Activated naive CD8-positive, alpha-beta T cell treated with anti-CD3 and anti-CD28 coated beads for 36 hours (primary cell): Measurements from ENCODE around the gene CDC14A. TPM values are rescaled to one million over a fixed set of nuclear protein-coding genes. Genes with fewer than 3 reads are reported as not detected.

Experiments used
- DNase-seq: peaks from one replicate; pipeline ENCODE4 v3.0.0; 2021
- H3K27ac Mint-ChIP-seq: one replicate; pipeline ENCODE4 v1.8.0; 2022; ENCODE audit warnings: mild to moderate bottlenecking, moderate library complexity, mixed read lengths
- H3K27me3 Mint-ChIP-seq: one replicate; pipeline ENCODE4 v1.8.0; 2022; ENCODE audit warnings: mild to moderate bottlenecking, mixed read lengths
- H3K36me3 Mint-ChIP-seq: one replicate; pipeline ENCODE4 v1.8.0; 2021; ENCODE audit warnings: mild to moderate bottlenecking, mixed read lengths
- H3K4me1 Mint-ChIP-seq: one replicate; pipeline ENCODE4 v1.8.0; 2021; ENCODE audit warnings: mixed read lengths
- H3K4me3 Mint-ChIP-seq: one replicate; pipeline ENCODE4 v1.8.0; 2022; ENCODE audit warnings: mild to moderate bottlenecking, moderate library complexity, mixed read lengths
- H3K9me3 Mint-ChIP-seq: one replicate; pipeline ENCODE4 v1.8.0; 2022; ENCODE audit warnings: mixed read lengths
- total RNA-seq, 2 experiments: library from RNA; stranded (reverse); gene quantifications; one replicate each; pipeline ENCODE4 v1.2.3, GENCODE V29; 2021

Gene CDC14A
- total RNA-seq, 2 experiments from 2014 or later: 9.5 to 11.2 TPM

DNA sequence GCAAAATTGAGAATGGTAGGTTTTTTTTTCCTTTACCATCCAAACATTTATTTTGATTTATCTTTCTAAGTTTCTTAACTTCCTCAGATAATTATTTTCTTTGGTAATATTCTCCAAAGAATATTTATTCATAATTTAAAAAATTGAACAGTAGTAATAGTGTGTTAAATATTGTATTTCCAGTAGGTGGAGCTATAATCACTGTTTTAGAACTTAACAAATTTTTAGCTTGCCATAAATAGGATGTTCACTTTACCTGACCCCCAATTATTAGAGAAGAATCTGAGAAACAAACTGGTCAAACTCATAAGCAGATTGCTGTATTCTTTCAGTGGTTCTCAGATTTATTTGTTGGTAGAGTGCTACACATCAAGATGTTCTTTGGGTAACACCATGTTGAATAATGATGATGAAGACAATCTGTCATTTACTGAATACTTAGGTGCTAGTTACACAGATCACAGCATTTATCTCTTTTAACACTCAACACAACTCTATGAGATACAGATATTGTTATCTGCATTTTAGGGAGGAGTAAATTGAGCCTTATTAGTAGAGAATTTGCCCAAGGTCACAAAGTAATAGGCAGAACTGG is 103.3 kb downstream of the CDC14A start:
- H3K9me3 Mint-ChIP-seq: no peaks in the 10 kb centered on the region
- no peaks in the 10 kb centered on the region for H3K27me3 Mint-ChIP-seq
- H3K4me3 Mint-ChIP-seq: no peak overlapping the region
- peaks cover 39% of the 10 kb centered on the region for H3K4me1 Mint-ChIP-seq
- H3K27ac Mint-ChIP-seq: no peak overlapping the region
- no peak for DNase-seq
- H3K36me3 Mint-ChIP-seq: peaks cover 10% of the 10 kb centered on the region

GRCh38 chr1:100456880-100457279 is 104.6 kb downstream of the CDC14A start:
- Mint-ChIP-seq H3K9me3 (no peaks in the 10 kb centered on the region), H3K27me3 (no peaks in the 10 kb centered on the region), H3K36me3 (peaks cover under 1% of the 10 kb centered on the region), H3K4me1 (peaks cover 35% of the 10 kb centered on the region), H3K4me3 (no peak overlapping the region), H3K27ac (no peak overlapping the region)
- DNase-seq: no peak

GRCh38 chr1:100457683-100458082 is 105.4 kb downstream of the CDC14A start:
- no peaks in the 10 kb centered on the region for H3K9me3 Mint-ChIP-seq
- H3K27me3 Mint-ChIP-seq: no peaks in the 10 kb centered on the region
- peaks cover 28% of the 10 kb centered on the region for H3K4me1 Mint-ChIP-seq
- no peak overlapping the region for H3K4me3 Mint-ChIP-seq
- no peak overlapping the region for H3K27ac Mint-ChIP-seq
- no peaks in the 10 kb centered on the region for H3K36me3 Mint-ChIP-seq
- no peak for DNase-seq

GRCh38 chr1:100458661-100459357 is 106.5 kb downstream of the CDC14A start:
- DNase-seq: no peak
- Mint-ChIP-seq H3K9me3 (no peaks in the 10 kb centered on the region), H3K27me3 (no peaks in the 10 kb centered on the region), H3K4me3 (no peak overlapping the region), H3K4me1 (peaks cover 29% of the 10 kb centered on the region), H3K36me3 (peaks cover 1% of the 10 kb centered on the region), H3K27ac (peak overlapping the region; percentile 50)

DNA sequence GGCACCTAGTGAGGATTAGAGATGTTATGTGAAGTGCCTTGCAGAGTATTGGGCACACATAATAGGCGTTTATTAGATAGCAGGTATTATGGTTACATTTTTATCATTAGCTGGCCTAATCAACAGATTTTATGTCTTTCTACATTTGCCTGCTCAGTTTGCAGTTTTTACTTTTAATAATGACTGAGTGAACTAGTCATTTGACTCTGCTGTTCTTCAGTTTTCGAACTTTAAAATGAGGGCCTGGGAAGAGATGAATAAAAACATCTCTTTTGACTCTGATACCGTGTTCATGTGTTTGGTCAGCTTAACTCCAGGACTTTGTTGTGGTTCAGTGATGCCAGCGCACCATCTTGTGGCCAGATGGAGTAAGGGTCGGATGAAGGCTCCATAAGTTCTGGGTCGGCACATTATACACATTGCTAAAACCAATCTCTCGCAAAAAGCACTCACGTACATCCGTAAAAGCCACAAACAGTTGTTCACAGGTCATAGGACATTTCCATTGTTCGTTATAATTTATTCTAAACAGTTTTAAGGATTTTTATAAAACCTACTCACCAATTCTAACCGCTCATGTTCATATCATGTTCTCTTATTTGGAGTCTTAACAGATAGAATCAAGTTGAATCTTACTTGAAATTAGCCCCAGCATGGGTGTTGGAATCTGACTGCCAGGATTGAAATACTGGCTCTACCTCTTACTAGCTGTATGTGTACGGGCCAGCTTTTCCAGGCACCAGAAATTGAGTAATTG is 107.2 kb downstream of the CDC14A start:
- no peak overlapping the region for H3K4me3 Mint-ChIP-seq
- H3K4me1 Mint-ChIP-seq: peaks cover 31% of the 10 kb centered on the region
- peak overlapping the region; percentile 14 for H3K27ac Mint-ChIP-seq
- H3K36me3 Mint-ChIP-seq: peaks cover 3% of the 10 kb centered on the region
- DNase-seq: peak; percentile 62
- no peaks in the 10 kb centered on the region for H3K27me3 Mint-ChIP-seq
- no peaks in the 10 kb centered on the region for H3K9me3 Mint-ChIP-seq

DNA sequence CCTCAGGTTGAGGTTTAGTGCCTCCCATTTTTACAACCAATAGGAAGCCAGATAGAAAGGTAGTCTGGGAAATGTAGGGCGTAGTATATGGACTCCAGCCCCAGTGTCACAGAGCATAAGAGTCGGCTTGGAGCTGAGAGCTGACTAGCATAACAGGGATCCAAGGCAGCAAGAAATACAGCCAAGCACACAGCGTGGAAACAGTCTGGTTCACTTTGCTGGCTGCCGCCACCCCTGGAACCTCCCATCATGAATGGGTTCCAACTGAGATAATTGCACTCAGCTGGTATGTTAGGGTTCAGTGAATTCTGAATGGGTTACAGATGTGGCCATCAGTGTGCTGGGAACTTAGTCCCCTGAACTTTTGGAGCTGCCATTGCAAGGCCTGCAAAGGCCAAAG is 108.9 kb downstream of the CDC14A start:
- no peak overlapping the region for H3K4me3 Mint-ChIP-seq
- peaks cover 3% of the 10 kb centered on the region for H3K36me3 Mint-ChIP-seq
- H3K9me3 Mint-ChIP-seq: no peaks in the 10 kb centered on the region
- no peak overlapping the region for H3K27ac Mint-ChIP-seq
- no peaks in the 10 kb centered on the region for H3K27me3 Mint-ChIP-seq
- no peak for DNase-seq
- peaks cover 28% of the 10 kb centered on the region for H3K4me1 Mint-ChIP-seq

GRCh38 chr1:100462326-100463025 is 110.2 kb downstream of the CDC14A start:
- Mint-ChIP-seq H3K27ac (no peak overlapping the region), H3K4me3 (no peak overlapping the region), H3K4me1 (peaks cover 30% of the 10 kb centered on the region), H3K36me3 (peaks cover 3% of the 10 kb centered on the region), H3K9me3 (no peaks in the 10 kb centered on the region), H3K27me3 (no peaks in the 10 kb centered on the region)
- DNase-seq: no peak

DNA sequence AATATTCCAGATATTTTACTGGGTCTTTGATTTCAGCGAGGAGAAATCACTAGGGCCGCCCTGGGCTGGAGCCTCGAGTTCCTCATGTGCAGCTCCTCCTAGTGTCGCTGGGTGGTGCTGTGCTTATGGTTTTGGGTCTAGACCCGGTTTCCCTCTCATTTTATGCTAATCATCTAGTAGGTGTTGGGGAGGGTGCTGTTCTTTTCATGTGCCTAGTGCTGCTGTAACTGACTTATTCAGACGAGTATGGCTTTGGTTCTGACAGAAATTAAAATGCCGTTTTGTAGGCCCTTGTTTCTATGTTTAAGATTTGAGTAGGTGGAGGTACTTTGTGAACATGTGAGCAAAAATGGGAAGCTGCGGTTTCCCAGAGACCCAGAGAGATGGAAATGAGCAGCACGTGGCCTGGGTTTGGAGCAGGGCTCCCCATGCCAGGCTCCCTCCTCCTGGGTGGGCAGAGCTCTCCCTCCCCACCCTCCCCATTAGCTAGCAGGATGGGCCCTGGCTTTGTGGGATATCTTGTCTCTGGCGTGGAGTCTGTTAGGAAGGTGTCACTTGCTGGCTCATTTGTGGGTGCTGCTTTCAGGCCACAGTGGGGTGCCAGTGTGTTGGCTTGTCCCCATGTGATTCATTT is 111.6 kb downstream of the CDC14A start:
- H3K4me1 Mint-ChIP-seq: peaks cover 27% of the 10 kb centered on the region
- no peaks in the 10 kb centered on the region for H3K27me3 Mint-ChIP-seq
- H3K4me3 Mint-ChIP-seq: peak overlapping the region; percentile 12
- H3K9me3 Mint-ChIP-seq: no peaks in the 10 kb centered on the region
- H3K27ac Mint-ChIP-seq: peak overlapping the region; percentile 77
- peaks cover 9% of the 10 kb centered on the region for H3K36me3 Mint-ChIP-seq
- DNase-seq: peak; percentile 56

DNA sequence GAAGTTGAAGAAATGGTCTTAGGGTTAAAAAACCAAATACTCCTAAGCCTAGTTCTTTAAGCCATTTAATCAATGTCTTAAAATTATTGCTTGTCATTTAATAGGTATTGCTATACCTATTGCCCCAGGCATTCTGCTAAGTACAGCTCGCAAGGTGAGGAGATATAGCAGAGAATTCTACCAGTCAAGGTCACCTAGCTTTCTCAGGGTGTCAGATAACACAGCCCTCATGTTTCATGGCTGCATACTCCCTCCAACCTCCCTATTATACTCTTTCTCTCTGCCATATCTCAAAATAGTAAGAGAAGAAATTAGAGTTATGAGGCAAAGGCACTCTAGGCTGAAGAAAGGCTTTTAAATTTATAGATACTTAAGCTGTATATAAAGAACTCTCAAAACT is 117.3 kb downstream of the CDC14A start:
- Mint-ChIP-seq H3K9me3 (no peaks in the 10 kb centered on the region), H3K4me3 (no peak overlapping the region), H3K27me3 (no peaks in the 10 kb centered on the region), H3K36me3 (peaks cover 12% of the 10 kb centered on the region), H3K27ac (no peak overlapping the region), H3K4me1 (peaks cover 18% of the 10 kb centered on the region)
- no peak for DNase-seq

- Mint-ChIP-seq H3K27ac (no peak overlapping the region), H3K4me3 (no peak overlapping the region), H3K4me1 (peaks cover 12% of the 10 kb centered on the region), H3K9me3 (no peaks in the 10 kb centered on the region), H3K36me3 (peaks cover 10% of the 10 kb centered on the region), H3K27me3 (no peaks in the 10 kb centered on the region)
- no peak for DNase-seq
These were observed 122.5 kb downstream of the CDC14A start for GRCh38 chr1:100474834-100475233.

GRCh38 chr1:100476735-100477290 is 124.5 kb downstream of the CDC14A start:
- Mint-ChIP-seq H3K4me1 (peaks cover 8% of the 10 kb centered on the region), H3K27me3 (no peaks in the 10 kb centered on the region), H3K9me3 (no peaks in the 10 kb centered on the region), H3K36me3 (peaks cover 21% of the 10 kb centered on the region), H3K4me3 (no peak overlapping the region), H3K27ac (no peak overlapping the region)
- DNase-seq: no peak

GRCh38 chr1:100478816-100479215 is 126.5 kb downstream of the CDC14A start:
- H3K9me3 Mint-ChIP-seq: peaks cover 2% of the 10 kb centered on the region
- H3K4me1 Mint-ChIP-seq: peaks cover 1% of the 10 kb centered on the region
- no peaks in the 10 kb centered on the region for H3K27me3 Mint-ChIP-seq
- DNase-seq: no peak
- H3K27ac Mint-ChIP-seq: no peak overlapping the region
- peaks cover 28% of the 10 kb centered on the region for H3K36me3 Mint-ChIP-seq
- no peak overlapping the region for H3K4me3 Mint-ChIP-seq

GRCh38 chr1:100479620-100480338 is 127.5 kb downstream of the CDC14A start:
- Mint-ChIP-seq H3K36me3 (peaks cover 28% of the 10 kb centered on the region), H3K27me3 (no peaks in the 10 kb centered on the region), H3K4me1 (no peaks in the 10 kb centered on the region), H3K27ac (no peak overlapping the region), H3K9me3 (peaks cover 2% of the 10 kb centered on the region), H3K4me3 (no peak overlapping the region)
- no peak for DNase-seq

- Mint-ChIP-seq H3K27me3 (no peaks in the 10 kb centered on the region), H3K36me3 (peaks cover 23% of the 10 kb centered on the region), H3K9me3 (peaks cover 2% of the 10 kb centered on the region), H3K4me1 (no peaks in the 10 kb centered on the region), H3K4me3 (no peak overlapping the region), H3K27ac (no peak overlapping the region)
- DNase-seq: no peak
These were observed 129.0 kb downstream of the CDC14A start for GRCh38 chr1:100481303-100481702.
